B cell (primary cell): Measurements from ENCODE around the gene AFF1. TPM values are rescaled to one million over a fixed set of nuclear protein-coding genes. Genes with fewer than 3 reads are reported as not detected.

ENCODE experiments used
- ATAC-seq: fragments of 200-7000 bp; cut with Tn5 transposase; one replicate; pipeline ENCODE4 v1.10.0; 2021; ENCODE audit warnings: low read depth, mild to moderate bottlenecking, moderate number of reproducible peaks, moderate library complexity
- CTCF ChIA-PET: fragments of 350-600 bp; sonication (Branson Sonifier 250); formaldehyde crosslinking; loops from one replicate; lab custom pipeline; 2021; ENCODE audit warnings: antibody characterized with exemption, inconsistent platforms; lab: Charles Lee
- POLR2A ChIA-PET: fragments of 350-600 bp; sonication (Branson Sonifier 250); formaldehyde crosslinking; loops from one replicate; lab custom pipeline; 2021; ENCODE audit warnings: antibody characterized with exemption; lab: Charles Lee
- DNase-seq: peaks from one replicate; pipeline ENCODE4 v3.0.0; 2013
- H2AFZ ChIP-seq: 2 replicates; pipeline ENCODE4 v1.6.1; 2012; ENCODE audit warnings: mild to moderate bottlenecking, low read depth, low read length; ENCODE audit not compliant: insufficient read depth, poor library complexity, severe bottlenecking
- H3K27ac ChIP-seq, 2 donors: 1 replicate in 1 of 2; 2 replicates in 1 of 2; pipeline ENCODE4 v1.5.1; 2012 to 2013; ENCODE audit warnings: low read length in 2 of 2, mild to moderate bottlenecking in 2 of 2, moderate library complexity in 1 of 2
- H3K27me3 ChIP-seq, 4 experiments: fragments of 200-600 bp in 1 of 4; sonication (generic) in 1 of 4; replicated peaks in 1 of 4; 1 replicate in 2 of 4; 2 replicates in 2 of 4; pipeline versions ENCODE4 v1.6.1 to v1.7.0; 2013 to 2016; ENCODE audit warnings: low read length in 3 of 4, mild to moderate bottlenecking in 2 of 4, mixed read lengths in 1 of 4, moderate library complexity in 1 of 4; ENCODE audit not compliant: insufficient read depth in 4 of 4, control insufficient read depth in 3 of 4; ENCODE audit errors: control extremely low read depth in 1 of 4
- H3K36me3 ChIP-seq, 2 experiments: replicated peaks in 1 of 2; 1 replicate in 1 of 2; 2 replicates in 1 of 2; pipeline versions ENCODE4 v1.6.1 to v1.7.1; 2013; ENCODE audit warnings: low read length in 1 of 2; ENCODE audit not compliant: insufficient read depth in 2 of 2, control insufficient read depth in 1 of 2; ENCODE audit errors: control extremely low read depth in 1 of 2, extremely low read depth in 1 of 2
- H3K4me1 ChIP-seq, 2 donors: fragments of 200-600 bp in 1 of 2; sonication (generic) in 1 of 2; 1 replicate in 1 of 2; 2 replicates in 1 of 2; pipeline versions ENCODE4 v1.5.1 to v1.6.1; 2013 to 2017; ENCODE audit warnings: low read length in 2 of 2; ENCODE audit not compliant: control insufficient read depth in 2 of 2, insufficient read depth in 2 of 2
- H3K4me2 ChIP-seq: replicated peaks from 2 replicates; pipeline ENCODE3; 2012; ENCODE audit warnings: mild to moderate bottlenecking, low read depth, low read length; ENCODE audit not compliant: poor library complexity, severe bottlenecking
- H3K4me3 ChIP-seq, 5 experiments: fragments of 200-600 bp in 1 of 5; sonication (generic) in 1 of 5; 1 replicate in 3 of 5; 2 replicates in 2 of 5; pipeline versions ENCODE4 v1.5.1 to v1.7.0; 2011 to 2016; ENCODE audit warnings: low read length in 4 of 5, mild to moderate bottlenecking in 4 of 5, low read depth in 2 of 5, control low read depth in 1 of 5, moderate library complexity in 1 of 5; ENCODE audit not compliant: insufficient read depth in 1 of 5; ENCODE audit errors: control extremely low read depth in 1 of 5, extremely low read depth in 1 of 5
- H3K79me2 ChIP-seq: fragments of 200-600 bp; sonication (generic); one replicate; pipeline ENCODE4 v1.6.0; 2016; ENCODE audit warnings: low read length; ENCODE audit not compliant: control insufficient read depth, insufficient read depth
- H3K9ac ChIP-seq: fragments of 200-600 bp; sonication (generic); 2 replicates; pipeline ENCODE4 v1.6.1; 2017; ENCODE audit warnings: mild to moderate bottlenecking, low read length, moderate library complexity
- H3K9me3 ChIP-seq, 3 donors: one replicate each; pipeline versions ENCODE4 v1.6.1 to v1.7.1; 2013; ENCODE audit warnings: low read length in 2 of 3; ENCODE audit not compliant: control insufficient read depth in 2 of 3, insufficient read depth in 1 of 3; ENCODE audit errors: control extremely low read depth in 1 of 3
- H4K20me1 ChIP-seq: 2 replicates; pipeline ENCODE4 v1.6.0; 2012; ENCODE audit warnings: mild to moderate bottlenecking, low read length; ENCODE audit not compliant: insufficient read depth, control insufficient read depth, poor library complexity, severe bottlenecking
- H3K27ac Mint-ChIP-seq: one replicate; pipeline ENCODE4 v1.8.0; 2021; ENCODE audit warnings: mixed read lengths
- H3K27me3 Mint-ChIP-seq: one replicate; pipeline ENCODE4 v1.8.0; 2021; ENCODE audit warnings: mixed read lengths
- H3K4me1 Mint-ChIP-seq: one replicate; pipeline ENCODE4 v1.8.0; 2021; ENCODE audit warnings: mixed read lengths
- H3K4me3 Mint-ChIP-seq: one replicate; pipeline ENCODE4 v1.8.0; 2021; ENCODE audit warnings: mixed read lengths
- H3K9me3 Mint-ChIP-seq: one replicate; pipeline ENCODE4 v1.8.0; 2022; ENCODE audit warnings: mixed read lengths; ENCODE audit not compliant: insufficient read depth
- EZH2 ChIP-seq: IDR thresholded peaks from 2 replicates; pipeline ENCODE4 v1.6.1; 2012; ENCODE audit warnings: borderline replicate concordance, low read depth, mild to moderate bottlenecking, moderate library complexity, low read length; ENCODE audit not compliant: insufficient read depth, poor library complexity, severe bottlenecking
- WGBS: methylation state at CpG from one replicate; pipeline ENCODE4 v1.1.5; 2013; ENCODE audit warnings: missing lambda C conversion rate; ENCODE audit not compliant: insufficient coverage; 5-methylcytosine and 5-hydroxymethylcytosine counted together
- intact Hi-C: fragments of 100-400 bp; cut with micrococcal nuclease; formaldehyde crosslinking; loops from one replicate; pipeline ENCODE4 v1.10.0; 2022
- polyA plus RNA-seq: library from polyadenylated mRNA; depleted of rRNA; stranded (reverse); fragments of >200 nt; gene quantifications from 2 replicates; pipeline ENCODE4 v1.2.3, GENCODE V29; 2012
- total RNA-seq, 2 donors: library from RNA; stranded (reverse); fragments of 120-200 nt in 1 of 2; gene quantifications; 1 replicate in 1 of 2; 2 replicates in 1 of 2; pipeline versions ENCODE4 v1.2.3 to v1.2.4, GENCODE V29; 2013 to 2022
- TF ChIP-seq, protein P1 (sequence below): fragments of 200-600 bp; IDR thresholded peaks from one replicate; pipeline ENCODE4 v1.8.0; 2022; ENCODE audit warnings: antibody characterized with exemption, mild to moderate bottlenecking

The AFF1 gene
- total and polyA plus RNA-seq, 2 donors (not counting 1 experiment from before 2014, with no cell fraction given), result 15.3 to 135 TPM

GRCh38 chr4:87109121-87109520 lies 174.3 kb downstream of the AFF1 start:
- no peaks in the 10 kb centered on the region for H3K4me1 ChIP-seq
- TF ChIP-seq EZH2, result no peak
- TF ChIP-seq, protein P1, sequence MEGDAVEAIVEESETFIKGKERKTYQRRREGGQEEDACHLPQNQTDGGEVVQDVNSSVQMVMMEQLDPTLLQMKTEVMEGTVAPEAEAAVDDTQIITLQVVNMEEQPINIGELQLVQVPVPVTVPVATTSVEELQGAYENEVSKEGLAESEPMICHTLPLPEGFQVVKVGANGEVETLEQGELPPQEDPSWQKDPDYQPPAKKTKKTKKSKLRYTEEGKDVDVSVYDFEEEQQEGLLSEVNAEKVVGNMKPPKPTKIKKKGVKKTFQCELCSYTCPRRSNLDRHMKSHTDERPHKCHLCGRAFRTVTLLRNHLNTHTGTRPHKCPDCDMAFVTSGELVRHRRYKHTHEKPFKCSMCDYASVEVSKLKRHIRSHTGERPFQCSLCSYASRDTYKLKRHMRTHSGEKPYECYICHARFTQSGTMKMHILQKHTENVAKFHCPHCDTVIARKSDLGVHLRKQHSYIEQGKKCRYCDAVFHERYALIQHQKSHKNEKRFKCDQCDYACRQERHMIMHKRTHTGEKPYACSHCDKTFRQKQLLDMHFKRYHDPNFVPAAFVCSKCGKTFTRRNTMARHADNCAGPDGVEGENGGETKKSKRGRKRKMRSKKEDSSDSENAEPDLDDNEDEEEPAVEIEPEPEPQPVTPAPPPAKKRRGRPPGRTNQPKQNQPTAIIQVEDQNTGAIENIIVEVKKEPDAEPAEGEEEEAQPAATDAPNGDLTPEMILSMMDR, result no peak
- no peaks in the 10 kb centered on the region for H3K27me3 ChIP-seq
- H2AFZ ChIP-seq, result no peak overlapping the region
- POLR2A ChIA-PET, result no interaction called here
- no peak for DNase-seq
- H3K79me2 ChIP-seq, result peaks cover 3% of the 10 kb centered on the region
- intact Hi-C loops, result no loop called here
- H4K20me1 ChIP-seq, result no peaks in the 10 kb centered on the region
- H3K4me3 ChIP-seq, result no peak overlapping the region
- CTCF ChIA-PET, result interaction anchor here (1.2 kb wide), 1 partner anchor 187 kb away, joined by 5 read pairs; no protein-coding TSS in a partner anchor
- H3K9me3 Mint-ChIP-seq, result no peaks in the 10 kb centered on the region
- no peak for ATAC-seq
- 100% methylated on average over 2 of the region's 3 CpGs for WGBS
- no peaks in the 10 kb centered on the region for H3K27me3 Mint-ChIP-seq
- H3K4me2 ChIP-seq, result no peak overlapping the region
- no peaks in the 10 kb centered on the region for H3K9me3 ChIP-seq
- no peaks in the 10 kb centered on the region for H3K4me1 Mint-ChIP-seq
- H3K36me3 ChIP-seq, result peaks cover 13 to 71% of the 10 kb centered on the region in 2 experiments
- H3K4me3 Mint-ChIP-seq, result no peak overlapping the region
- no peak overlapping the region for H3K27ac Mint-ChIP-seq
- no peak overlapping the region for H3K9ac ChIP-seq
- no peak overlapping the region for H3K27ac ChIP-seq

GRCh38 chr4:87109945-87110344 lies 175.1 kb downstream of the AFF1 start:
- TF ChIP-seq EZH2, result no peak
- TF ChIP-seq, protein P1, result no peak
- peaks cover 13 to 77% of the 10 kb centered on the region in 2 experiments for H3K36me3 ChIP-seq
- ChIA-PET CTCF (interaction anchor here (1.0 to 1.2 kb wide), 2 partner anchors 25 to 188 kb away, joined by 3 to 7 read pairs; no protein-coding TSS in a partner anchor), POLR2A (no interaction called here)
- H3K4me2 ChIP-seq, result no peak overlapping the region
- H4K20me1 ChIP-seq, result no peaks in the 10 kb centered on the region
- WGBS, result no CpG with 5 or more reads among the region's 1 CpG
- H3K27ac ChIP-seq, result no peak overlapping the region
- no peak overlapping the region for H2AFZ ChIP-seq
- Mint-ChIP-seq H3K4me1 (no peaks in the 10 kb centered on the region), H3K9me3 (no peaks in the 10 kb centered on the region), H3K27ac (no peak overlapping the region), H3K27me3 (no peaks in the 10 kb centered on the region), H3K4me3 (no peak overlapping the region)
- ATAC-seq (no peak), DNase-seq (no peak)
- H3K27me3 ChIP-seq, result no peaks in the 10 kb centered on the region
- H3K9ac ChIP-seq, result no peak overlapping the region
- H3K9me3 ChIP-seq, result no peaks in the 10 kb centered on the region
- intact Hi-C loops, result no loop called here
- peaks cover 2% of the 10 kb centered on the region for H3K79me2 ChIP-seq
- no peaks in the 10 kb centered on the region for H3K4me1 ChIP-seq
- H3K4me3 ChIP-seq, result no peak overlapping the region
